GM18519 (cell line): ENCODE results near the gene GADD45GIP1.

Experiments
- ATAC-seq: cut with Tn5 transposase; IDR thresholded peaks from one replicate; pipeline ENCODE4 v1.9.1; 2021; ENCODE audit warnings: mild to moderate bottlenecking, moderate library complexity; ENCODE audit not compliant: unreplicated experiment, low FRiP score

GADD45GIP1 gene

DNA sequence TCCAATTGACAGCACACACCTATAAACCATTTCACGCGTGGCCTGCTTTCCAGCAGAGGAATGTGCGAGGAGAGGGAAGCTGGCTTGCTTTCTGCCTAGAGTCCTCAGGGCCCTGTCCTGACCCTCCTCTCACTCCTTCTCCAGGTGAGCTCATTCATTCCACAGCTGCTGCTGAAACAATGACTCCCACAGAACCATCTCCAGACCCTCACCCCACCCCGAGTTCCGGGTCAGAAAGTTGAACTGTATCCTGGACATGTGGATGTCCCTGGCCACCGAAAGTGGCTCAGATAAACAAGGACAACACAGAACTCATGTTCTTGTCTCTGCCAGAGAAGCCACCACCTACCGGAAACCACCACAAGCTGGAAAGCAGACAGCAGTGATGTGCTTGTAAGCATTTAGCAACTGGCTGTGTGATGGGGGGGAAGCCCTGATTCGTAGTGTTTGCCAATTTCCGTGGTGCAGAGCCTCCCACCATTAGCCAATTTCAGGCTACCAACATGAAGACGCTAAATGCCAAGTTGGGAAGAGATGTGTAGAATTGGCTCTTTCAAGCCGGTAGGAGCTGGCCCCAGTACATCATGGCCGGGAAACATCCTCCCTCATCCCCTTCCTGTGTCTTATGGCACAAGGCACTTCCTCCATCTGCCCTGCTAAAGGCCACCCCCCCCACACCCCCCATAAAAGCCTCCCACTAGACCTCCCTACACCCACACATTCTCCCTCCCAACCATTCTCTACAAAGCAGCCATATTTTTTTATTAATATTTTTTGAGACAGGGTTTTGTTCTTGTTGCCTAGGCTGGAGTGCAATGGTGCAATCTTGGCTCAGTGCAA lies 43.0 kb downstream of the GADD45GIP1 start:
- ATAC-seq: no peak

DNA sequence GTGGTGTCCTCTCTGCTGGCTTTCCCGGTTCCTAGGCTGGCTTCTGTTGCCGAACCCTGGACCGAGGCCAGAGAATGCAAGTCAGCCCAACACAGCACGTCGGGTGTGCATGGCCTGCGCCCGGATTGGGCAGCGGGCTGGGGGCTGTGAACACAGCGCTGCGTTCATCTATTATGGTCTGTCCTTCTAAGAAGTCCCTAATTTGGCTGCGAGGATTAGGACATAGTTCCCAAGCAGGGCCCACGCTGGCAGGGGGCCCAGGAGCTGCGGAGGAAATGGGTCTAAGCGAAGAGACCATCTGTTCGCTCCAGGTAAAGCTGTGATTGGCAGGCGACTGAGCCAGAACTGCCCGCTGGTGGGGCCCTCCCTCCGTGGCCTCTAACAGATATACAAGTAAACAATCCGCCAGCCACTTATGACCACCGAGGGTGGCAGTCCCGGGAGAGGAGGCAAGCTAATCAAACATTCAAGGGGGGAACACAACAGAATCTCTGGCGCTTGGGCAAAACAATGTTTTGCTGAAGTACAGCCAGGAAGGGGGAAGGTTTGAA lies 43.9 kb downstream of the GADD45GIP1 start:
- ATAC-seq: no peak

DNA sequence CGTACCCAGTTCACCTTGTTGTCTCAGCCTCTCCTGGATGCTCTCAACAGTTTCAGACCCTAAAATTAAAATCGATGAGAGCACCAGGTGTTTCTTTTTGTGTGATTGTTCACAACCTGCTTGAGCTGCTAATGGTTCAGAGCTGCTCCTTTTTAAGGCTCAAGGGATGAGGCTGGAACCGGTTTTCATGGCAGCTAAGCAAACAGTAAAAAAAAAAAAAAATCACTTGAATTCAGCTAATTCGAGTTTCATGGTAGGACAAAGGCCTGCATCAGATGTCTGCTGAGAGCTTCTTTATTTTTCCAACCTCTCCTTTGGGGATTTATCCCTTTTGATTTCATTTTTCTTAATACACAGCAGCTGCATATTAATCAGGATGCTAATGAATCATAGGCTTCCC lies 44.5 kb downstream of the GADD45GIP1 start:
- no peak for ATAC-seq

DNA sequence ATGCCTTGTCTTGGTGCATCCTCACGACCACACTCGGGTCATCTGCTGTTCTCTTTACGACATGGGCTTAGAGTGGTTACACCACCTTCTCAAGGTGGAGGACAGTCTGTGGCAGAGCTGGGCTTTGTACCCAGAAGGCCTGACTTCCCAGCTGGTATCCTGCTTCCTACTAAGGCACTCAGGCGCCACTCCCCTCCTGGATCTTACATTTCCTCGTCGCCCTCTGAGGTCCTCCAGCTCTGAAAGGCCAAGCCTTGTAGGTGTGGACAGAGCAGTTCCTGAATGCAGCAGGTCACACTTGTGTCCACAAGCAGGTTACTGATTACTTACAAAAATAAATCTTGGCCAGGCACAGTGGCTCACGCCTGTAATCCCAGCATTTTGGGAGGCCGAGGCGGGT lies 49.9 kb downstream of the GADD45GIP1 start:
- ATAC-seq: no peak
